CD4-positive, alpha-beta memory T cell (primary cell): ENCODE measurements around the gene FANCM. TPM values are rescaled to one million over a fixed set of nuclear protein-coding genes. Genes with fewer than 3 reads are reported as not detected.
"Not testable (repeated sequence)": the region's sequence is repeated elsewhere in the genome, so short reads cannot be mapped to it uniquely, and the experiment has no call there.

Experiments used
- CTCF ChIA-PET: fragments of 350-600 bp; sonication (Branson Sonifier 250); formaldehyde crosslinking; loops from one replicate; lab custom pipeline; 2021; ENCODE audit warnings: inconsistent platforms; ENCODE audit not compliant: partially characterized antibody; lab: Charles Lee
- POLR2A ChIA-PET: fragments of 350-600 bp; sonication (Branson Sonifier 250); formaldehyde crosslinking; loops from one replicate; lab custom pipeline; 2021; ENCODE audit not compliant: partially characterized antibody; lab: Charles Lee
- DNase-seq, 5 donors: peaks; one replicate each; pipeline versions ENCODE4 v3.0.0 to v3.0.0-alpha.2; 2020 to 2022; ENCODE audit warnings: mixed read lengths in 1 of 5
- H3K27ac ChIP-seq: one replicate; pipeline ENCODE4 v1.7.0; 2013; ENCODE audit warnings: low read depth, low read length
- H3K27me3 ChIP-seq: 2 replicates; pipeline ENCODE4 v1.7.0; 2013; ENCODE audit warnings: mild to moderate bottlenecking, low read length, moderate library complexity; ENCODE audit not compliant: insufficient read depth
- H3K36me3 ChIP-seq: 2 replicates; pipeline ENCODE4 v1.7.0; 2013; ENCODE audit warnings: mild to moderate bottlenecking, low read length, moderate library complexity; ENCODE audit not compliant: insufficient read depth
- H3K4me1 ChIP-seq: 2 replicates; pipeline ENCODE4 v1.7.0; 2013; ENCODE audit warnings: mild to moderate bottlenecking, low read length, moderate library complexity; ENCODE audit not compliant: insufficient read depth
- H3K4me3 ChIP-seq, 2 donors: one replicate each; pipeline ENCODE4 v1.7.0; 2013; ENCODE audit warnings: low read length in 2 of 2, mild to moderate bottlenecking in 1 of 2
- H3K9me3 ChIP-seq, 2 donors: one replicate each; pipeline ENCODE4 v1.7.0; 2013; ENCODE audit warnings: low read length in 2 of 2, control low read depth in 1 of 2; ENCODE audit not compliant: control insufficient read depth in 1 of 2
- H3K27ac Mint-ChIP-seq, 7 donors: one replicate each; pipeline ENCODE4 v1.8.0; 2020 to 2021; ENCODE audit warnings: mixed read lengths in 7 of 7, mild to moderate bottlenecking in 6 of 7, inconsistent platforms in 3 of 7, moderate library complexity in 3 of 7
- H3K27me3 Mint-ChIP-seq, 2 donors: one replicate each; pipeline ENCODE4 v1.8.0; 2020 to 2021; ENCODE audit warnings: mixed read lengths in 2 of 2
- H3K36me3 Mint-ChIP-seq, 2 donors: one replicate each; pipeline ENCODE4 v1.8.0; 2020 to 2021; ENCODE audit warnings: mixed read lengths in 2 of 2, inconsistent platforms in 1 of 2, mild to moderate bottlenecking in 1 of 2
- H3K4me1 Mint-ChIP-seq, 4 donors: one replicate each; pipeline ENCODE4 v1.8.0; 2020 to 2021; ENCODE audit warnings: mixed read lengths in 4 of 4, mild to moderate bottlenecking in 1 of 4
- H3K4me3 Mint-ChIP-seq, 8 donors: one replicate each; pipeline ENCODE4 v1.8.0; 2020 to 2021; ENCODE audit warnings: mixed read lengths in 8 of 8, mild to moderate bottlenecking in 7 of 8, moderate library complexity in 6 of 8, inconsistent platforms in 3 of 8
- H3K9me3 Mint-ChIP-seq, 8 donors: one replicate each; pipeline ENCODE4 v1.8.0; 2020 to 2021; ENCODE audit warnings: mixed read lengths in 8 of 8, mild to moderate bottlenecking in 5 of 8, inconsistent platforms in 3 of 8, moderate library complexity in 1 of 8
- intact Hi-C: fragments of 100-400 bp; cut with micrococcal nuclease; formaldehyde crosslinking; loops from one replicate; pipeline ENCODE4 v1.15.1; 2023
- polyA plus RNA-seq, 2 donors: library from polyadenylated mRNA; unstranded; fragments of 300-500 nt; fragmentation: Illumina TruSeq; gene quantifications; one replicate each; pipeline ENCODE4 v1.2.3, GENCODE V29; 2021
- total RNA-seq, 2 experiments: library from RNA; stranded (reverse); gene quantifications; one replicate each; pipeline ENCODE4 v1.2.3, GENCODE V29; 2021

Gene FANCM
- total and polyA plus RNA-seq, 4 experiments from 2014 or later, result 2.1 to 8.6 (median 6.8) TPM

DNA sequence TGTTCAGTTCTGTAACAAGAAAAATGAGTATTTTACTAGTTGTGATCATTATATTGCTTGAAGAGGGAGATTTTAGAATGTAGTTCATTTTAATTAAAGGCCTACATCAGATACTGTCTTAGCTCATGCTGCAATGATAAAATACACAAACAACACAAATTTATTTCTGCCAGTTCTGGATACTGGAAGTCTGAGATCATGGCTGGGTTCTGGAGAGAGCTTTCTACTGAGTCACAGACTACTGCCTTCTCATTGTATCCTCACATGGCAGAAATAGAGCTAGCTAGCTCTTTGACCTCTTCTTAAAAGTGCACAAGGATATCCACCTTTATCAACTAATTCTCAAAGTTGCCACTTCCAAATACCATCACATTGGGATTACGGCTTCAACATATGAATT is 63.5 kb downstream of the FANCM start:
- Mint-ChIP-seq H3K4me1 (peaks cover 0 to 11% (median under 1%) of the 10 kb centered on the region in 4 donors), H3K36me3 (peaks cover 7 to 16% of the 10 kb centered on the region in 2 donors), H3K4me3 (no peak overlapping the region), H3K27me3 (no peaks in the 10 kb centered on the region), H3K9me3 (peaks cover 0 to 3% (median 0%) of the 10 kb centered on the region in 8 donors), H3K27ac (peak overlapping the region in 1 of 7 donors; percentile 30)
- ChIA-PET CTCF (no interaction called here), POLR2A (no interaction called here)
- intact Hi-C loops, result no loop called here
- Histone ChIP-seq H3K27ac (no peak overlapping the region), H3K27me3 (no peaks in the 10 kb centered on the region), H3K36me3 (no peaks in the 10 kb centered on the region), H3K4me1 (no peaks in the 10 kb centered on the region), H3K4me3 (no peak overlapping the region), H3K9me3 (no peaks in the 10 kb centered on the region)
- DNase-seq, result no peak

GRCh38 chr14:45201905-45202304 is 66.2 kb downstream of the FANCM start:
- Histone ChIP-seq H3K27ac (no peak overlapping the region), H3K36me3 (no peaks in the 10 kb centered on the region), H3K4me3 (no peak overlapping the region), H3K9me3 (no peaks in the 10 kb centered on the region), H3K4me1 (no peaks in the 10 kb centered on the region), H3K27me3 (no peaks in the 10 kb centered on the region)
- Mint-ChIP-seq H3K36me3 (peaks cover 17 to 27% of the 10 kb centered on the region in 2 donors), H3K4me1 (peaks cover 0 to 11% (median 0%) of the 10 kb centered on the region in 4 donors), H3K27ac (peak overlapping the region in 3 of 7 donors; percentile 16 to 59 (median 17)), H3K4me3 (no peak overlapping the region), H3K9me3 (no peaks in the 10 kb centered on the region), H3K27me3 (no peaks in the 10 kb centered on the region)
- DNase-seq, result peak in 1 of 5 donors; percentile 2
- POLR2A ChIA-PET, result no interaction called here
- CTCF ChIA-PET, result interaction anchor here (0.8 kb wide), 1 partner anchor 54 kb away, joined by 3 read pairs; no protein-coding TSS in a partner anchor
- intact Hi-C loops, result no loop called here

- Histone ChIP-seq H3K9me3 (no peaks in the 10 kb centered on the region), H3K4me1 (no peaks in the 10 kb centered on the region), H3K27ac (no peak overlapping the region), H3K4me3 (no peak overlapping the region), H3K36me3 (no peaks in the 10 kb centered on the region), H3K27me3 (no peaks in the 10 kb centered on the region)
- intact Hi-C loops, result no loop called here
- CTCF ChIA-PET, result no interaction called here
- DNase-seq, result no peak
- Mint-ChIP-seq H3K9me3 (no peaks in the 10 kb centered on the region), H3K27ac (peak overlapping the region in 3 of 7 donors; percentile 12 to 62 (median 46)), H3K36me3 (peaks cover 28 to 32% of the 10 kb centered on the region in 2 donors), H3K4me3 (no peak overlapping the region), H3K27me3 (no peaks in the 10 kb centered on the region), H3K4me1 (peaks cover 0 to 11% (median 0%) of the 10 kb centered on the region in 4 donors)
- POLR2A ChIA-PET, result no interaction called here
Measured at GRCh38 chr14:45204241-45204640, 68.5 kb downstream of the FANCM start.

- ChIA-PET CTCF (no interaction called here), POLR2A (no interaction called here)
- intact Hi-C loops, result no loop called here
- Mint-ChIP-seq H3K9me3 (no peaks in the 10 kb centered on the region), H3K4me3 (no peak overlapping the region), H3K27me3 (no peaks in the 10 kb centered on the region), H3K27ac (peak overlapping the region in 1 of 7 donors; percentile 17), H3K36me3 (peaks cover 52 to 58% of the 10 kb centered on the region in 2 donors), H3K4me1 (peaks cover 0 to 1% (median under 1%) of the 10 kb centered on the region in 4 donors)
- Histone ChIP-seq H3K36me3 (peaks cover 8% of the 10 kb centered on the region), H3K27me3 (no peaks in the 10 kb centered on the region), H3K4me1 (no peaks in the 10 kb centered on the region), H3K27ac (no peak overlapping the region), H3K4me3 (no peak overlapping the region), H3K9me3 (no peaks in the 10 kb centered on the region)
- no peak for DNase-seq
Measured at GRCh38 chr14:45210159-45210558, 74.4 kb downstream of the FANCM start.

GRCh38 chr14:45211295-45211694 is 75.6 kb downstream of the FANCM start:
- CTCF ChIA-PET, result no interaction called here
- H3K27me3 Mint-ChIP-seq, result no peaks in the 10 kb centered on the region

GRCh38 chr14:45212231-45212630 is 76.5 kb downstream of the FANCM start:
- H3K4me3 ChIP-seq, result no peak overlapping the region
- intact Hi-C loops, result no loop called here
- H3K9me3 Mint-ChIP-seq, result no peaks in the 10 kb centered on the region
- peaks cover 14% of the 10 kb centered on the region for H3K36me3 ChIP-seq
- no peaks in the 10 kb centered on the region for H3K27me3 ChIP-seq
- H3K27ac Mint-ChIP-seq, result peak overlapping the region in 2 of 7 donors; percentile 7 to 25
- peaks cover 0 to 1% (median under 1%) of the 10 kb centered on the region in 4 donors for H3K4me1 Mint-ChIP-seq
- H3K4me1 ChIP-seq, result no peaks in the 10 kb centered on the region
- peak in 1 of 5 donors; percentile 32 for DNase-seq
- H3K27ac ChIP-seq, result no peak overlapping the region
- no peak overlapping the region for H3K4me3 Mint-ChIP-seq
- no peaks in the 10 kb centered on the region for H3K9me3 ChIP-seq
- ChIA-PET CTCF (no interaction called here), POLR2A (no interaction called here)
- H3K36me3 Mint-ChIP-seq, result peaks cover 43 to 54% of the 10 kb centered on the region in 2 donors
- no peaks in the 10 kb centered on the region for H3K27me3 Mint-ChIP-seq

More at GRCh38 chr14:45211295-45211694, 75.6 kb downstream of the FANCM start:
- peaks cover 8% of the 10 kb centered on the region for H3K36me3 ChIP-seq
- intact Hi-C loops, result no loop called here
- no peak overlapping the region for H3K4me3 Mint-ChIP-seq
- POLR2A ChIA-PET, result no interaction called here
- no peak for DNase-seq
- H3K27ac Mint-ChIP-seq, result no peak overlapping the region
- H3K4me1 ChIP-seq, result no peaks in the 10 kb centered on the region
- H3K9me3 ChIP-seq, result no peaks in the 10 kb centered on the region
- H3K9me3 Mint-ChIP-seq, result no peaks in the 10 kb centered on the region
- H3K4me3 ChIP-seq, result no peak overlapping the region
- H3K27ac ChIP-seq, result no peak overlapping the region
- peaks cover 49 to 54% of the 10 kb centered on the region in 2 donors for H3K36me3 Mint-ChIP-seq
- peaks cover 0 to 1% (median under 1%) of the 10 kb centered on the region in 4 donors for H3K4me1 Mint-ChIP-seq
- no peaks in the 10 kb centered on the region for H3K27me3 ChIP-seq

DNA sequence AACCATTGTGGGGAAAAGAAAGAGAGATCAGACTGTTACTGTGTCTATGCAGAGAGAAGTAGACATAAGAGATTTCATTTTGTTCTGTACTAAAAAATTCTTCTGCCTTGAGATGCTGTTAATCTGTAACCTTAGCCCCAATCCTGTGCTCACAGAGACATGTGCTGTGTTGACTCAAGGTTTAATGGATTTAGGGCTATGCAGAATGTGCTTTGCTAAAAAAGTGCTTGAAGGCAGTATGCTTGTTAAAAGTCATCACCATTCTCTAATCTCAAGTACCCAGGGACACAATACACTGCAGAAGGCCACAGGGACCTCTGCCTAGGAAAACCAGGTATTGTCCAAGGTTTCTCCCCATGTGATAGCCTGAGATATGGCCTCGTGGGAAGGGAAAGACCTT is 78.0 kb downstream of the FANCM start:
- H3K9me3 Mint-ChIP-seq, DNase-seq, H3K4me3 Mint-ChIP-seq, H3K27me3 Mint-ChIP-seq, H3K9me3 ChIP-seq, H3K27me3 ChIP-seq, POLR2A ChIA-PET, CTCF ChIA-PET, H3K4me3 ChIP-seq, H3K27ac ChIP-seq, H3K4me1 Mint-ChIP-seq, H3K4me1 ChIP-seq, intact Hi-C loops: not testable (repeated sequence)
- Mint-ChIP-seq H3K27ac (peak overlapping the region in 1 of 7 donors; percentile 45), H3K36me3 (peaks cover 52 to 62% of the 10 kb centered on the region in 2 donors)
- H3K36me3 ChIP-seq, result peaks cover 20% of the 10 kb centered on the region
